NCI-H345 treated with DMSO at 0.1 percent for 48 hours (cell line): ENCODE measurements around the gene KRT3.

ENCODE experiments used
- DNase-seq: peaks from one replicate; lab custom pipeline; 2025; ENCODE audit not compliant: unreplicated experiment; lab: John Stamatoyannopoulos, UW

KRT3 gene

DNA sequence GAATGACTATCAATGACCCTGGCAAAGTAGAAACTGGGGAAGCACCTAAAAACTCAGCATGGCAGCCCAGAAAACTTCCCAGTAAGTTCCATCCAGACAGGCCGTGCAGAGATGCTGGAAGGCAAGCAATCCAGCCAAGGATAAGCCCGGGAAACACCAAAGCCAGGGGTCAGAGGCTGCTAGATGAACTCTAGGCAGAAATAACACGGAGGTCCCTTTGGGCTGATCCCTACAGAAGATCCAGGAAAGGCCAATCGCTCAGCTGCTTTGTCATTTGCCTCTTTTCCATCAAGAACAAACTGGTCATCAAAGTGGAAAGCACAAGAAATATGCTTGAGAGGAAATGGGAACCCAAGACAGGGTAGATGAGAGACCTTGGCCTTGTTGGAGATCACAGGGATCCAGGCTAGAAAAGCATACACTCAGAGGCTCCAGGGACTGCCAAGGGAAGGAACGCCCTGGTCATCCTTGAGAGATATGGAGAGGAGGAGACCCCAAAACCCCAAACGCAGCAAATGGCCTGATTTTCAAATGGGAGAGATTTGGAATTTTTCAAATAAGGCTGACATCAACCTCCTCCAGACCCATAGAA lies 31.7 kb upstream of the KRT3 start:
- DNase-seq = no peak

GRCh38 chr12:52826611-52827498 lies 30.9 kb upstream of the KRT3 start:
- no peak for DNase-seq

GRCh38 chr12:52825961-52826360 lies 30.0 kb upstream of the KRT3 start:
- no peak for DNase-seq

- DNase-seq = no peak
Observed at GRCh38 chr12:52824741-52825410, 29.0 kb upstream of the KRT3 start.

DNA sequence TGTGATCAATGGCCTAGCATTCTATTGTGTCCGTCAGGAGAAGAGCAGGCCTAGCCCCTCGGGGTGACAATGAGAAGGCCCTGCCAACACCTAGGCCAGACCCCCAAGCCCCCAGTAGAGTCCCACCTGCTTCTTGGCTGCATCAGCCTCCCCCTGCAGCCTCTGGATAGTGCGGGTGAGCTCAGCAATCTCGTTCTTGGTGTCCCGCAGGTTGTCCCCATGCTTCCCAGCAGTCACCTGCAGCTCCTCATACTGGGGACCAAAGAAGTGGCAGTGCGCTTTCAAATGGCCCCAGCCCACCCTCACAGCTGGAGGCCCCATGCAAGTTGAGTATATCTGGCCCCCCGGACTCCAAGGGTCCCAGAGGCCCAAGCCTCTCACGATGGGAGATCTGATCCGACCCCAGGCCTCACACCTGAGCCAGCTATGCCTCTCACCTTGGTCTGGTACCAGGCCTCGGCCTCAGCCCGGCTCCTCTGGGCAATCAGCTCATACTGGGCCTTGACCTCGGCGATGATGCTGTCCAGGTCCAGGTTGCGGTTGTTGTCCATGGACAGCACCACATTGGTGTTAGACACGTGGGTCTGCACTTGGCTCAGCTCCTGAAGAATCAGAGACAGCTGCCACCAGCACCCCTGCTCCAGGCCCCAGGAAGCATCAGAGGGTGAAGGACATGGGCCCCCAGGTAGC lies 28.0 kb upstream of the KRT3 start:
- DNase-seq = no peak

GRCh38 chr12:52822771-52823510 lies 27.0 kb upstream of the KRT3 start:
- DNase-seq = no peak

- DNase-seq = no peak
Observed at GRCh38 chr12:52821826-52822660, 26.1 kb upstream of the KRT3 start.

GRCh38 chr12:52821071-52821730 lies 25.3 kb upstream of the KRT3 start:
- no peak for DNase-seq

GRCh38 chr12:52820521-52820920 lies 24.6 kb upstream of the KRT3 start:
- no peak for DNase-seq

GRCh38 chr12:52819731-52820510 lies 24.0 kb upstream of the KRT3 start:
- DNase-seq = no peak

GRCh38 chr12:52818887-52819420 lies 23.0 kb upstream of the KRT3 start:
- no peak for DNase-seq

GRCh38 chr12:52818388-52818787 lies 22.5 kb upstream of the KRT3 start:
- no peak for DNase-seq

GRCh38 chr12:52817699-52818238 lies 21.9 kb upstream of the KRT3 start:
- no peak for DNase-seq

DNA sequence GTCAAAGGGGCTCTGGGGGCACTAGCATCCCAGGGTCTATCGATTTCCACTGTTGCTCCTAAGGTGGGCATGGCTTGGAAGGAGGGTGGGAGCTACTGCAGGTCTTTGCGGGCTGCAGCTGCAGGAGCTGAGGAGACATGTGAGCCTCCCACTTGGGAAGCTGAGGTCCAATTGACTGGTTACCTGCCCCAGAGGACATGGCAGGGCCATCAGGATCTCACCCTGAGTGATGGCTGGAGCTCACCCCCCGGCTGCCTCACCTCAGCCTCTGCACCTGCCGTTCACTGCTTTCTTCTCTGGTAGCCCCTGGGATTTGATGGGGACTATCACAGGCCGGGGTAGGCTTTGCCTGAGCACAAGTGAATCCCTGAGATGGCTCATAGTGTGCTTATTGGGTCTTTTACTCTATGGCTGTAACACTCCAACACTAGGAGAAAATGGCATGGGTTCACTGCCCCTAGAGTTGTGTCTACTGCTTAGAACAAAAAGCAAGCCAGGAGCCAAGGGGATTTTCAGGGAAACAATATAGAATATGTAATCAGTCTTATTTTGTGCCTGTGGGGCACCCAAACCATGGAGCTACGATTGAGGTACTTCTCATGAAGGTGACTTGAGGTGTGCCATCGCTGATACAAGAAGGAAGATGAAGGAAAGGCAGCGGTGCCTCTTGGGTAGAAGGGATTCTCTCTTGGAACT lies 21.2 kb upstream of the KRT3 start:
- DNase-seq = no peak

- no peak for DNase-seq
Observed at GRCh38 chr12:52815676-52816588, 20.0 kb upstream of the KRT3 start.

DNA sequence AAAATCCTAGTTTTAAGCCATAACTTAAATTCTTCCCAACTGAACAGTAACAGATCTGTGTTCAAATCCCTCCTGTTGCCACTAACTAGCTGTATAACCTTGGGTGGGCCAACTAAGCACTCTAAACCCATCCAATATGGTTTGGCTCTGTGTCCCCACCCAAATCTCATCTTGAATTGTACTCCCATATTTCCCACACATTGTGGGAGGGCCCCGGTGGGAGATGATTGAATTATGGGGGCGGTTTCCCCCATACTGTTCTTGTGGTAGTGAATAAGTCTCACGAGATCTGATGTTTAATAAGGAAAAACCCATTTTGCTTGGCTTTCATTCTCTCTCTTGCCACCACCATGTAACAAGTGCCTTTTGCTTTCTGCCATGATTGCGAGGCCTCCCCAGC lies 19.2 kb upstream of the KRT3 start:
- no peak for DNase-seq
